ENCODE data around the gene LRRC26.
A peak's percentile ranks its signal among the peaks of the same experiment; 100 is the strongest.

The LRRC26 gene, protein sequence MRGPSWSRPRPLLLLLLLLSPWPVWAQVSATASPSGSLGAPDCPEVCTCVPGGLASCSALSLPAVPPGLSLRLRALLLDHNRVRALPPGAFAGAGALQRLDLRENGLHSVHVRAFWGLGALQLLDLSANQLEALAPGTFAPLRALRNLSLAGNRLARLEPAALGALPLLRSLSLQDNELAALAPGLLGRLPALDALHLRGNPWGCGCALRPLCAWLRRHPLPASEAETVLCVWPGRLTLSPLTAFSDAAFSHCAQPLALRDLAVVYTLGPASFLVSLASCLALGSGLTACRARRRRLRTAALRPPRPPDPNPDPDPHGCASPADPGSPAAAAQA

DNA sequence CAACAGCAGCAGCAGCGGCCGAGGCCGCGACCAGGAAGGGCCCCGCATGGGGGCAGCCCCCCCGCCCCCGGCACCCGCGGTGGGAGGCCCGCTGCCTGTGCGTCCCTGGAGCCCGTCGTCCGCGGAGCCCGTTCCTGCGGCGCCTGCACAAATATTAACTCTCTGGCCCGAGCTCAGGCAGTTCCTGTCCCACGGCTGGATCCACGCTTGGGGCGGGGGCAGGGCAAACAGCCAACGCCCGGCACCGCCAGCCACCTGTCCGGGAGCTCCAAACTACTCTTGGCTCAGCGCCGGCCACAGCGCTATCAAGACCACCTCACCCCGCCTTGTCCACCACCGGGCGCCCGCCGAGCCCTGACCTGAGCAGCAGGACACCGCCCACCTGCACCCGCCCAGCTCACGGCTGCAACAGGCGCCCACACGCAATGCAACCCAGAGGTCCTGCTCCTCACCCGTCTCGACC is at the start of gene LRRC26:
TSS of gene LRRC26 (minus strand) at position 156 of the 463 bp plus-strand sequence. CDS start at position 48, 108 bp downstream.
- H3K9ac ChIP-seq (ENCODE audit: insufficient read length) = no peak within 1 kb of the TSS
- TF ChIP-seq FOXP2 (optimal IDR thresholded peaks at IDR 0.05; ENCODE audit: control extremely low read depth, extremely low read length, insufficient read depth) (no peak), POLR2AphosphoS5 (IDR thresholded peaks at IDR 0.05; ENCODE audit: borderline replicate concordance, low read depth, low read length) (no peak), EZH2 (IDR thresholded peaks at IDR 0.05) (no peak)
- no peak within 1 kb of the TSS for H3K27ac ChIP-seq
- H3K36me3 ChIP-seq (ENCODE audit: insufficient read depth, low read length) = no peaks in the 10 kb centered on the region
- no peak for DNase-seq (ENCODE audit: low read depth, low spot score)
- H3K9me3 ChIP-seq (ENCODE audit: low read depth, low read length) = no peaks in the 10 kb centered on the region
- H3K4me3 ChIP-seq = peak within 1 kb of the TSS; percentile 22; the same call in 1 of the 2 replicates

DNA sequence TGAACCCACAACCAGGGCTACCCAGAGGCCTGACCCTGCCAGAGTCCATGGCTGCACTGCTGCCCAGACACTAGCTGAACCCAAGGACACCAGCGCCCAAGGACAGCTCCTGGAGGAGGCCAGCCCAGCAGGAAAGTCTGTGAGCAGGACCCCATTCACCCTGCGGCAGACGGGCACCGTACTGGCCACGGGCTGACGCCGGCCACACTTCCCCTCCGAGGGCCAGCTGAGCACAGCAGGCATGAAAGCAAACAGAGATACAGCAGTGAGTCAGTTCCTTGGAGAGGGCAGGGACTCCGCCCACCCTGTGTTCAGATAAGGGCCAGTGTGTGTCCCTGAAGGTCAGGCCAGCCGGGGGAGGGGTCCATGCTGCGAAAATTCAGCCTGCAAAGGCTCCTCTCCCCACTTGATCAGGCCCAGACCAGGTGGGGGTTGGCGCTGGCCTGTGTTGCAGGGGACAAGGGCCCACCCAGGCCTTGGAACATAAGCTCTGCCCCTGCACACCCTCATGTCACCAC is 49.0 kb upstream of the LRRC26 start:
- Histone ChIP-seq H3K9me3 (ENCODE audit: low read depth, low read length) (no peaks in the 10 kb centered on the region), H3K9ac (ENCODE audit: insufficient read length) (no peak overlapping the region), H3K36me3 (ENCODE audit: insufficient read depth, low read length) (no peaks in the 10 kb centered on the region), H3K27ac (no peak overlapping the region), H3K4me3 (no peak overlapping the region)
- TF ChIP-seq FOXP2 (optimal IDR thresholded peaks at IDR 0.05; ENCODE audit: control extremely low read depth, extremely low read length, insufficient read depth) (no peak), POLR2AphosphoS5 (IDR thresholded peaks at IDR 0.05; ENCODE audit: borderline replicate concordance, low read depth, low read length) (no peak), EZH2 (IDR thresholded peaks at IDR 0.05) (no peak)
- no peak for DNase-seq (ENCODE audit: low read depth, low spot score)

DNA sequence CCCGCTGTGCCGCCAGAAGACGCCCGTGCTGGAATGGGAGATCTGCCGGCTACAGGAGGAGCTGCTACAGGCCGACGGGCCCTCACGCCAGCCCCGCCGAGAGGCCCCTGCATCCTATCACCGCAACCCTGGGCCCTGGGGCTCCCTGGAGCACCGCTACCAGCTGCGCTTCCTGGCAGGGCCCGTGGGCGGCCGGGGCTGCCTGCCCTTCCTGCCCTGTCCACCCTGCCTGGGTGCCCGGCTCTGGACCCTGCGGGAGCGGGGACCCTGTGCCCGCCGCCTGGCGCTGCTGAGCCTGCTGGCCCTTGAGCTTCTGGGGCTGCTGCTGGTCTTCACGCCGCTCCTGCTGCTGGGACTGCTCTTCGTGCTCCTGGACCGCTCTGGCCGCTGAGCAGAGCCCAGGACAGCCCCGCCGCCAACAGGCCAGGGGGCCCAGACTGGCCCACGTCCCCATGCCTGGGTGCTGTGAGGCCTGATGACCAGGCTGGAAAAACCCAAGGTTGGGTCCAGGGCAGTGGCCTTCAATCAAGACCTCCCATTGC is 48.4 kb upstream of the LRRC26 start:
- no peak overlapping the region for H3K4me3 ChIP-seq

DNA sequence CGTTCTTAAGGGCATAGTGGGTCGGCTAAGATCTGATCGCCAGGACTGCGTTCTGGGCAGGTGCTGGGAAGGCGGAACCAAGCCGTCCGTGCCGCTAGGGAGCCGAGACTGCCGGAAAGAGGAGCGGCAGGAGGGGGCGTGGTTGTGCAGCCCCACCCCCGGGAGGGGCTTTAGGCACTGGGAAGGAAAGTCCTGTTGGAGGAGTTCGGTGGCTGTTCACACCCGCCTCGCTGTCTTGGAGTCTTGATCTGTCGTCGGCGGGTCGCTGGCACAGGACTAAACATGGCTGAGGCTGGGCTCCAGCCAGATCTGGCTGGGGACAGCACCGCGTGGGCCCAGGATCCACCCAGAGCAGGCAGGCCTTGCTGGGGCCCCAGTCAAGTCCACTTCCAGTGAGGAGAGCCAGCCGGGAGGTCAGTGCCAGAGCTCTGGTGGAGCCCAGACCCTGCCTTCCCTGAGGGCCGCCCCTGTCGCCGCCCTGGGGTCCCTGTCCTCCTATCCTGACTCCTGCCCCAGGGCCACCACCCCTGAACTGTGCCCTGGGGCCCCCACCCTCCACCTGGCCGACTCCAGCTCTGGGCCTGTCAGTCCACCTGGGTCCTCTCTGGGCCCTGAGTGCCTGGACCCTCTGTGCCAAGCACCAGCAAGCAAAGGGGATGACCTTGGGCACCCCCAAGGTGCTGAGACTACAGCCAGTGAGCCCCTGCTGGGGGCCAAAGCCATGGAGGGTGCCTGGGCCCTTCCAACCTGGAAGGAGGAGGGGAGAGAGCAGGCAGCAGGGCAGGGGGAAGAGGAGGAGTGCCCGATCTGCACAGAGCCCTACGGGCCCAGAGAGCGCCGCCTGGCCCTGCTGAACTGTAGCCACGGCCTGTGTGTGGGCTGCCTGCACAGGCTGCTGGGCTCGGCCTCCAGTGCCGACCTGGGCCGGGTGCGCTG is 47.7 kb upstream of the LRRC26 start:
- no peaks in the 10 kb centered on the region for H3K9me3 ChIP-seq (ENCODE audit: low read depth, low read length)
- no peak overlapping the region for H3K27ac ChIP-seq
- H3K4me3 ChIP-seq = peak overlapping the region; percentile 72
- no peak for DNase-seq (ENCODE audit: low read depth, low spot score)
- peak; percentile 68 for TF ChIP-seq POLR2AphosphoS5 (IDR thresholded peaks at IDR 0.05; ENCODE audit: borderline replicate concordance, low read depth, low read length)
- no peak for TF ChIP-seq EZH2 (IDR thresholded peaks at IDR 0.05)
- no peak for TF ChIP-seq FOXP2 (optimal IDR thresholded peaks at IDR 0.05; ENCODE audit: control extremely low read depth, extremely low read length, insufficient read depth)
- peak overlapping the region; percentile 55 for H3K9ac ChIP-seq (ENCODE audit: insufficient read length)
- no peaks in the 10 kb centered on the region for H3K36me3 ChIP-seq (ENCODE audit: insufficient read depth, low read length)

More for the DNA sequence above, 48.4 kb upstream of the LRRC26 start:
- Histone ChIP-seq H3K36me3 (ENCODE audit: insufficient read depth, low read length) (no peaks in the 10 kb centered on the region), H3K27ac (no peak overlapping the region), H3K9ac (ENCODE audit: insufficient read length) (no peak overlapping the region), H3K9me3 (ENCODE audit: low read depth, low read length) (no peaks in the 10 kb centered on the region)
- no peak for DNase-seq (ENCODE audit: low read depth, low spot score)
- TF ChIP-seq FOXP2 (optimal IDR thresholded peaks at IDR 0.05; ENCODE audit: control extremely low read depth, extremely low read length, insufficient read depth) (no peak), EZH2 (IDR thresholded peaks at IDR 0.05) (no peak), POLR2AphosphoS5 (IDR thresholded peaks at IDR 0.05; ENCODE audit: borderline replicate concordance, low read depth, low read length) (no peak)

DNA sequence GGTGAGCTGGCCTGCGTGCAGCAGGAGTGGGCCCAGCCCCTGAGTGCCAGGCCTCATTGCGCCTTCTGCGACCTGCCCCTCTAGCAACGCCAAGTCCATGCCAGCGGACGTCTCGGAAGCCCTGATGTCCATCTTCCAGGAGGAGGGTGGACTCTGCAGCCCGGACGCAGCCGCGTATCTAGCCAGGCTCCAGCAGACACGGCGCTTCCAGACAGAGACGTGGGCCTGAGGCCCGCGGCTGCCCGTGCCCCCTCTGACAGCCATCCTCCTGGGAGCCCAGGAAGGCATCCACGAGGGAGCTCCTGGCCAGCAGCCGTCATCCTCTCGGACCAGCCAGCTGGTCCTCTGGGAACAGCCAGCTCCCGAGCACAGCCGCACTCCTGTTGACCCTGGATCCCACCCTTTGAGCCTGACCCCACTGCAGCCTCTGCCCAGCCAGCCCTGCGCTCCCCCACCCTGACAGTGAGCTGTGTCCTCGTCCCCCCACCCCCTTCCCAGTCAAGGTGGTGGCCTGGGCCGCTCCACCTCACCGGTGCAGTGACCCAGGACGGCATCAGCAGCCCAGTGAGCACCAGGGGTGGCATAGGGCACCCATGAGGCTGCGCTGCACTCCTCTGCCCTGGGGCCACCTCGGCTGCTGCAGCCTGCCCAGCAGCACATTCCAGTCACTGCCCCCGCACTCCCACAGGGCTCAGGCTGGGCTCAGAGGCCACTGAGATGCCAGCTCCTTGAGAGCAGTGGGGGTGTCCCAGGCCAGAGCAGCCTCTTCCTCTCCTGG is 46.5 kb upstream of the LRRC26 start:
- no peak overlapping the region for H3K9ac ChIP-seq (ENCODE audit: insufficient read length)
- H3K27ac ChIP-seq = no peak overlapping the region
- H3K4me3 ChIP-seq = no peak overlapping the region
- DNase-seq (ENCODE audit: low read depth, low spot score) = no peak
- no peaks in the 10 kb centered on the region for H3K36me3 ChIP-seq (ENCODE audit: insufficient read depth, low read length)
- TF ChIP-seq FOXP2 (optimal IDR thresholded peaks at IDR 0.05; ENCODE audit: control extremely low read depth, extremely low read length, insufficient read depth) (no peak), EZH2 (IDR thresholded peaks at IDR 0.05) (no peak), POLR2AphosphoS5 (IDR thresholded peaks at IDR 0.05; ENCODE audit: borderline replicate concordance, low read depth, low read length) (no peak)
- no peaks in the 10 kb centered on the region for H3K9me3 ChIP-seq (ENCODE audit: low read depth, low read length)

DNA sequence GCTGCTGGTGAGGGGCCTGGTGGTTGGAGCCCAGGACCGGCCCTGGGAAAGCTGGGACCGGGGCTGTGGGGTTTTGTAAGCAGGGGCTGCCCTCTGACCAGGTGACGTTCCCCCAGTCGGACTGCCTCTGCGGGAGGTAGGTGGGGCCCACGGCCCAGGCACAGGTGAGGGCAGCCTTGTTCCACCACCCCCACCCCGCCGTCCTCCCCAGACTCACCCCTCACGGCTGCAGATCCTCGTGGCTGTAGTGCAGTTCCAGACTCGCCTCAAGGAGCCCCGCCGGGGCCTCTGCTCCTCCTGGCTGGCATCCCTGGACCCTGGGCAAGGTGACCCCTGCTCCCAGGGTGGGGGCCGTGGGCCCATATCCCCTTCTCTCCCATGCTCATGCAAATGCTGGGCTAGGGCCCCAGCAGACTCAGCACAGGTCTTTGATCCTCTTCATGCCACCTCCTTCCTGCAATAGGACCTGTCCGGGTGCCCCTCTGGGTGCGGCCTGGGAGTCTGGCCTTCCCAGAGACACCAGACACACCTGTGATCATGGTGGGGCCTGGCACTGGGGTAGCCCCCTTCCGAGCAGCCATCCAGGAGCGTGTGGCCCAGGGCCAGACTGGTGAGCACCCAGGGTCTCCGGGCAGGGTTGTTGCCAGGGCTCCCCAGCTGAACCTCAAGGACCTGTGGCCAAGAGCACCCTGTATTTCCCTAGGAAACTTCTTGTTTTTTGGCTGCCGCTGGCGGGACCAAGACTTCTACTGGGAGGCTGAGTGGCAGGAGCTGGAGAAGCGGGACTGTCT is 45.5 kb upstream of the LRRC26 start:
- H3K4me3 ChIP-seq = no peak overlapping the region
- H3K9ac ChIP-seq (ENCODE audit: insufficient read length) = no peak overlapping the region
- no peaks in the 10 kb centered on the region for H3K36me3 ChIP-seq (ENCODE audit: insufficient read depth, low read length)
- no peak for DNase-seq (ENCODE audit: low read depth, low spot score)
- H3K9me3 ChIP-seq (ENCODE audit: low read depth, low read length) = no peaks in the 10 kb centered on the region
- no peak overlapping the region for H3K27ac ChIP-seq
- TF ChIP-seq FOXP2 (optimal IDR thresholded peaks at IDR 0.05; ENCODE audit: control extremely low read depth, extremely low read length, insufficient read depth) (no peak), POLR2AphosphoS5 (IDR thresholded peaks at IDR 0.05; ENCODE audit: borderline replicate concordance, low read depth, low read length) (no peak), EZH2 (IDR thresholded peaks at IDR 0.05) (no peak)

DNA sequence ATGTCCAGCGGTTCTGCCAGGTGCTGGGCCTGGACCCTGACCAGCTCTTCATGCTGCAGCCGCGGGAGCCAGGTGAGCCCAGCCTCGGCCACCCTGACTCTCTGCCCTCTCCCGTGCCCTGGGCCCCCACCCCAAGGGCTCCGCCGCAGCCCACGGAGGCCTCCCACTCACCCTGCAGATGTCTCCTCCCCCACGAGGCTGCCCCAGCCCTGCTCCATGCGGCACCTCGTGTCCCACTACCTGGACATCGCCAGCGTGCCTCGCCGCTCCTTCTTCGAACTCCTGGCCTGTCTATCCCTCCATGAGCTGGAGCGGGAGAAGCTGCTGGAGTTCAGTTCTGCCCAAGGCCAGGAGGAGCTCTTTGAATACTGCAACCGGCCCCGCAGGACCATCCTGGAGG is 44.8 kb upstream of the LRRC26 start:
- no peaks in the 10 kb centered on the region for H3K9me3 ChIP-seq (ENCODE audit: low read depth, low read length)
- no peak for TF ChIP-seq POLR2AphosphoS5 (IDR thresholded peaks at IDR 0.05; ENCODE audit: borderline replicate concordance, low read depth, low read length)
- no peak for TF ChIP-seq FOXP2 (optimal IDR thresholded peaks at IDR 0.05; ENCODE audit: control extremely low read depth, extremely low read length, insufficient read depth)
- no peak for TF ChIP-seq EZH2 (IDR thresholded peaks at IDR 0.05)
- no peak overlapping the region for H3K4me3 ChIP-seq
- no peak for DNase-seq (ENCODE audit: low read depth, low spot score)
- H3K9ac ChIP-seq (ENCODE audit: insufficient read length) = no peak overlapping the region
- H3K27ac ChIP-seq = no peak overlapping the region
- no peaks in the 10 kb centered on the region for H3K36me3 ChIP-seq (ENCODE audit: insufficient read depth, low read length)

Data from SK-N-MC (cell line).